ENCODE data around the gene ACCS.
A peak's percentile ranks its signal among the peaks of the same experiment; 100 is the strongest.

The ACCS gene

GRCh38 chr11:44095506-44096359, 29.7 kb downstream of the ACCS start, which contains the start of gene EXT2:
Gene EXT2 (plus strand): TSS chr11:44095678. CDS start chr11:44107713, 12,035 bp downstream.
- DNase-seq: peak; percentile 45

- no peak for DNase-seq
Observed at GRCh38 chr11:44096360-44097185, 30.5 kb downstream of the ACCS start.

GRCh38 chr11:44097821-44098220, 31.8 kb downstream of the ACCS start:
- DNase-seq: no peak

DNA sequence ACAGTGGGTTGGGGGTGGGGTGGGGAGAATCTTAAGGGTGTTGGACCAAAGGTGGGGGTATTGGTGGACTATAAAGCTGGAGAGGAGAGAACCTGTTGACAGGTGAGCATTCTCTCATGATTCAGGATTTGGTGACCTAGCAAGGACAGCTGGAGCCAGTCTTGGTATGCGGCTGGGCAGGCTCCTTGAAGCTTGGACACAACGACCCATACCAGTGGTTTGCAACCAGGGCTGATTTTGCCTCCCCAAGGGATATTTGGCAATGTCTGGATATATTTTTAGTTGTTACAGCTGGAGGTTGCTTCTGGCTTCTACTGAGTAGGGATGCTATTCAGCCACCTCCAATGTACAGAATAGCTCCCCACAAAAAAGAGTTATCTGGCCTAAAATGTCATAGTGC, 35.0 kb downstream of the ACCS start:
- no peak for DNase-seq

DNA sequence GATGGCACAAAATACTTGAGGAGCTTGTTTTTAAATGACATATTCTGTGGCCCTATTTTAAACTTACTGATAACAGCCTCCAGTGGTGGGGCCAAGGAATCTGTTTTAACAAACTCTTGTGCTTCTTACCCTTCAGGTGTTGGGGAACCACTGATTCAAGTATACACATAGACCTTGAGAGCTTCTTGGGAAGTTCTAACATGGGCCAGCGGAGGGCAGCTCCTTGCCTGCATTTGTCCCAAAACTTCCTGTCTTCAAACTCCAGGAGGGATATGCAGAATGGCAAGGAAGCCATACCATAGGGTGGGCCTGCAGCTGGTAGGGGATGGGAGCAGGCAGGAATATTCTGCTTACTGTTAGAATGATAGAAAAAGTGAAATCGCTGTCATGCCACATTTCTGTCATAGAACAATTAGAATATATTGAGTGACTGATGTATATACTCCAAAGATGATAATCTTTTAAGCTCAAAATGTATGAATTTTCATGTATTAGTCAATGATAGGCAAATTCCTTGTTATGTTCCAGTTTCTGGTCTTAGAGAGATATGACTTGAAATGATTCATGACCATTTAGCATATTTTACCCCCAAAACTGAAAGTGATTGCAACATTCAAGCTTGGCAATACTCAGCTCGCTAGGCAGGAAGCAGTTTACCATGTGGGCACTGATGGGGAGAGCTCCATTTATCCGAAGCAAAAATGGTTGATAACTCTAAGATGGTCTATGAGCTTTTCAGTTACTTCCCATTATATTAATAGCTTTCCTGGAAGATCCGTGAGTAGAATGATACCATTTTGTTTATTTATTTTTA, 38.6 kb downstream of the ACCS start:
- DNase-seq: no peak

DNA sequence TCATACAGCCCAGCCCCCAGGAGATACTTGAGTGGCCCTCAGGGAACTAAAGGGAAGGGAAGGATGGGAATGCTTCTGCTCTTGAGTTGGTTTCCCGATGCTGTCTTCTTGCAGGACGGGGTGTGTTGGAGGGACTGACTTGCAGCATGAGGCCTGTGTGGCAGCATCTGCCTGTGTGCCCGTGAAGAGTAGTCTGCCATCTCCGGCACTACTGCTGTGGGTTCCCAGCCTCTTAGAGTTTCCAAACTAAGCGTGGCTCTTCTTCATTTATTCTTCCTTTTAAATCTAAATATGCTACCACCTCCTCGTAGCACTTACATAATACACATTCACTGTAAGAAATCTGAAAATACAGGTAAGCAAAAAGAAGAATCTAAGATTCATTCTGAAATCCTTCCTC, 42.2 kb downstream of the ACCS start:
- DNase-seq: no peak

DNA sequence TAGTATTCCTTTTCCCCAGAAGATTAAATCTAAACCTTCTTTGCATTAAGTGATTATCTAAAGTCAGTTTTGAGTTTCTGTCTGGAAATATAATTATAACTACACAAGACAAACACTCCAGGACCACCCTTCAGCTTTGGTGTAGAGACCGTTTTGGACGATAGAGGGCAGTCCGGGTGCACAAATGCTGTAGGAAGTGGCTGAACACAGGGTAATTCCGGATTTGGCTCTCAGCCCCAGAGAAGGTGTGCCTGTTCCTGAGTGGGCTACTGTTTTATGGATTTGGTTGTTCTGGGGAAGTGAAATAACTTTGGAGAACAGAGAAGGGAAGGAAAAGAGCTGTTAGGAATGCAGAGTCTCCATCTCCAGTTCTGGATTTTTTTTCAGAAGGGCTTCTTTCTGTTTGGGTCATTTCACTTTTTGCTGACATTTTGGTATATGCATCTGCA, 44.2 kb downstream of the ACCS start:
- DNase-seq: no peak

DNA sequence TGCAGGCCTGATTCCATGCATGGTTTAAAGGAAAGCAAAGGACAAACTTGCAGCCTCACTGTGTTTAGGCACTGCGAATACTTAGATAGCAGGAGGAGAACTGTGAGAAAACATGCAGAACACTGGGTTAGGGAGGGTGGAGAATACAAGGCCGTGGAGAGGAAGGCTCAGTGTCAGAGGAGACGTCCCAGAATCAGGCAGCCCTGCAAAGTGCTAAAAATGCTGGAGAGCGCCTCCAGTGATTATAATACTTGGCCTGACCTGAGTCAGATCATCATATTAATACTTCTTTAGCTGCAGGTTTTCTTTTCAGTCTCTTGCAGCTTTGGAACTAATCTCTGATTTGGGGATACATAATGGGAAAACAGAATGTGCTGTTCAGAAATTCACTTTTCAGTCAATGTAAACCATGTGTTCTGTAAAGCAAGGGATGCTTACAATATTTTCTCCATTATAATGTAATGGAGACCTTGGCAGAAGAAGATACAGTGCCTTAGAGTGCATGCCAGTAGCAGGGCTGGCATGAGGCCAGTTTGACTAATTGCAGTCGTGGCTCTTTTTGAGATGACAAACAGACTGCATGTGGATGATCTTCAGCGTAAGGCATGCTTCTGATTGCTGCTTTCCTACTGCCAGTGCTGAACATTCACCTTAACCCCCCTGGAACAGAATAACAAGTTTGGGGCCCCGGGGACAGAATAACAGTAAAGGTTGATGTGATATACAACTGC, 46.2 kb downstream of the ACCS start:
- no peak for DNase-seq

DNA sequence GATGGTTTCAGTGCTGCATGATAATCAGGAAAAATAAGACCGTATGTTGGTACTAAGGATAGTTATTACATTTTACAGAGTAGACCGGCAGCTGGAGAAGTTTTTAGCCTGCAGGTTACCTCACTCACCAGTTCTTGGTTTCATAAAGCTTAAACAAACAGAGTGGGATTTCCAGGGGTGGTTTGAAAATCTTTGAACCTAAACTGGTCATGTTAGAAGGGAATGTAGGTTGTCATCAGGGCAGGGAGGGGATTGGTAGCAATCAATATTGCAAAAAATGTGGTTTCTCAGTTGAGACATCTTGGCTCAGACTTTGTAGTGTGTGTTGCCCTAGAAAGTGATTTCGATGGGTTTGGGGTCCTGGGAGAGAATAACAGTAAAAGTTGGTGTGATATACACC, 46.9 kb downstream of the ACCS start:
- no peak for DNase-seq

- DNase-seq: no peak
Observed at GRCh38 chr11:44113572-44113971, 47.5 kb downstream of the ACCS start.

DNA sequence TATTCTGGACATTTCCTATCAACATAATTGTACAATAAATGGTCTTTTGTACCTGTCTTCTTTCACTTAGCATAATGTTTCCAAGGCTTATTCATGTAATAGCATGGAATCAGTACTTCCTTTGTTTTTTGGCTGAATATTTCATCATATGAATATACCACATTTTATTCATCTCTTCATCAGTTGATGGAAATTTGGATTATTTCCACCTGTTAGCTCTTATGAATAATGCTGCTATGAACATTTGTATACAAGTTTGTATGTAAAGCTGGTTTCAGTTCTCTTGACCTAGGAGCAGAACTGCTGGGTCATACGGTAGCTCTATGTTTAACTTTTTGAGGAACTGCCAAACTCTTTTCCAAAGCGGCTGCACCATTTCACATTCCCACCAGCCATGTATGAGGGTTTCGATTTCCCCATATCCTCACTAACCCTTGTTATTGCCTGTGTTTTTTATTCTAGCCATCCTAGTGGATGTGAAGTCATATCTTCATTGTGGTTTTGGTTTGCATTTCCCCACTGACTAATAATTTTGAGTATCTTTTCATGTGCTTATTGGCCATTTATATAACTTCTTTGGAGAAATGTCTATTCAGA, 50.3 kb downstream of the ACCS start:
- DNase-seq: no peak

DNA sequence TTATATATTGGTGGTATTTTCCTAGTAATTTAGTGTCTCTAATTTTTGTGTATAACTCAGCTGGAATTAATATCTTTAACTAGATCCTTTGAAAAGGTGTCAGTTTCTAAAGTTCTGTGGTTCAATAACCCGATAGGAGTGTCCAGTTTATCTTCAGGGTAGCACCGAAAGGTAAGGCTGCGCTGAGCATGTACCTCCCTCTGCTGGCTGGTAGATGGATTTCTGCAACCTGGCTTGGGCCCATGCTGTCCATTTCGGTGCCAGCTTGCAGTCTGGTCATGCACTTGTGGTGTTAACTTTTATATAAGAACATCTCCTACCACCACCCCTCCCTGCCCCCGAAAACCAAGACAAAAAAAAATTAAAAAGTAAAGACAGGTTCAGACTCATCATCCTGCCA, 54.1 kb downstream of the ACCS start:
- no peak for DNase-seq

DNA sequence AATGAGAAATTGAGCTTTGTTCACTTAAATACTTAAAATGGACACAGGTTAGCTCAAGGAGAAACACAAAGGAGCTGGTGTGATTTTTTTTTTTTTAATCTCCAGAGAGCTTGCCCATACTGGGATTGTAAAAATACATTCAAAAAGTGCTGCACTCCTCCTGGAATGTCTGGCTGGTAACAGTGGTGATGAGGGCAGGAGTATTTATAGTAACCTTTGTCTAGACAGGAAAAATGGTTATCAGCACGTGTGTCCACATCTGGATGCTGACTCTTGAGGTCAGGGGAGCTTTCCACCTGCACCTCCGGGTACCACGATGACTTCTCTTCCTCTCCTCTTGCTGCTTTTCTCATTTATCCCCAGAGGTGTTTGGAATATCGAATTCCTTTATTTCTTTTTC, 59.5 kb downstream of the ACCS start:
- no peak for DNase-seq

DNA sequence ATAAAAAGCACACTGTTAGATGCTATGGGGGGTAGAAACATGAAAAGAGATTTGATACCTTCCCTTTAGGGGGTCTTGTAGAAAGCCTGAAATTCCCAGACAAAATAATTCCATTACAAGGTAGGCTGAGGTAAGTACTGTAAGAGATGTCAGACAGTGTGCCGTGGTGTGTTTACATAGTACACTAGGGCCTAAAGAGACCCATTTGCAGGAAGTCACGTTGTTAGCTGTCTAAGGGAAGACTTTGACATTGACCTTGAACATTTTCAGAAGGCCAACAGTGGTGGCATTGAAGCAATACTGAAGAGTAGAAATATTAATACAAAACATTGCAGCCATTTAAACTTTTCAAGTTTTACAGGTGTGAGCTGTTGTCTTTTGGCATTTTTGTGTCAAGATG, 60.2 kb downstream of the ACCS start:
- DNase-seq: no peak

GRCh38 chr11:44127130-44127529, 61.1 kb downstream of the ACCS start:
- no peak for DNase-seq

DNA sequence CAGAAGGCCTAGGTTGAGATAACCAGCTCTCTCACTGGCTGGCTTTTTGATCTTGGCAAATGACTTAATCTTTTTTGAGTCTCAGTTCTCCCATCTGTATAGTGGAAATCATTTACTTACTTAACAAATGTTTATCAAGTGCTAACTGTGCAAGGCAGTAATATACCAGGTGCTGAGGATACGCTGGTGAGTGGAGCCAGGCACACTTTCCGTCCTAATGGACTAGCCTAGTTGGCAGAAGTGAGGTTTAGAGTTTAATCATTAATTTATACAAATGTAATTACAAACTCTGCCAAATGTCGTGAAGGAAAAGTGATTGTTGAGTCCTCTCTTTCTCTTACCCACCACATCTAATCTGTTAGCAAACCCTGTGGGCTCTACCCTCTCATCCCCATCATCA, 62.7 kb downstream of the ACCS start:
- no peak for DNase-seq

DNA sequence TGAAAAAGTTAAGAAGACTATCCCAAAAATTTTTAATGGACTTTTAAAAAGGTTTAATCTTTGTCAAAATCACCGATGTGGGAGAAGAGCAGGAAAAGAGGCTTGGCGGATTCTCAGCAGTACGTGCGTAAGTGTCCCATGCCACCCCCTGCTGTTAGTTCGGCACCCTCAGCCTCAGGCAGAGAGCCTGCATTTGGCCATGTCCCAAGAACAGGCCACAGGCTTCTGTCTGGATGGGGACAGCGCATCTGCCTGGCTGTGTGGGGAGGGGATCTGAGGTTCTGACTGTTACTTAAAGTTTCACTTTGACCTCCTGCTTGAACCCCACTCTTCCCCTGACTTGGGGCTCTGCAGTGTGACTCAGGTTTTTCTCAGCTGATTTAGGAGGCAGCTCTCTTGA, 64.7 kb downstream of the ACCS start:
- DNase-seq: no peak

DNA sequence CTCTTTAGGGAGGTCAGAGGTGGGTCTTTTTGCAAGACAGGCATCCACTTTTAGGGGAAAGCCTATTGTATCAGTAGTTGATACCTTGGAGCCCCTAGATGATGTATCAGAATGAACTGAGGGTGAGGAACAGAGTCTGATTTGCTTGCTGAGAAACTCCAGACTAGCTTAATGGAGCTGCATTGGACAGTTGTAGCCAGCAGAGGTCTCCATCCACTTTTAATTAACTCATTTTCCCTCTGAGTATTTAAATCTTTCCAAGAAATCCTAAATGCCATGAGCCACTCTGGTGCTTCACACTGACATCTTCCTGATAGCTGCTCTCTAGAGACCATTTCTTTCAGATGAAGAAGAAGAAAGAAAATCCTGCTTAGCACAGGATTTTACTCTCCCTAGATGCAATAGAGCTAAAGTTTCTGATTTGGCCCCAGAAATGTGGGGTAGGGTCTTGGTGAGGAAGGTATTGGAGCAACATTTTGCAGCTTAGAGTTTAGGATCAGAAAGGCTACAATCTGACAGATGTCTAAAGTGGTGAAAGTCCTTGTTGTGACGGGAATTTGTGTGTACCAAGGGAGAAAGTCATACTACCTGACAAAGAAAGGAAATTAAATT, 67.4 kb downstream of the ACCS start:
- DNase-seq: no peak

Data from cortex of kidney (tissue), 1 donor.